ENCODE measurements around the gene ISLR.

ISLR gene

GRCh38 chr15:74192751-74193150 is 19.2 kb downstream of the ISLR start:
- Histone ChIP-seq H4K20me1 (ENCODE audit: insufficient read depth) (no peaks in the 10 kb centered on the region), H3K4me1 (ENCODE audit: low read depth, poor library complexity, severe bottlenecking) (no peaks in the 10 kb centered on the region), H3K9ac (no peak overlapping the region), H3K4me3 (IDR thresholded peaks at IDR 0.05; ENCODE audit: insufficient read depth, low read depth, low read length) (no peak overlapping the region), H3K27ac (no peak overlapping the region), H3K4me2 (no peak overlapping the region), H3K27me3 (ENCODE audit: insufficient read depth, low read depth) (peaks cover 77% of the 10 kb centered on the region), H3K36me3 (ENCODE audit: insufficient read depth) (no peaks in the 10 kb centered on the region), H2AFZ (ENCODE audit: low read depth) (no peak overlapping the region), H3K79me2 (ENCODE audit: insufficient read depth, low read depth) (no peaks in the 10 kb centered on the region)
- TF ChIP-seq CTCF (conservative IDR thresholded peaks at IDR 0.05; ENCODE audit: low read depth, low read length): no peak

GRCh38 chr15:74193299-74193718 is 19.8 kb downstream of the ISLR start:
- no peaks in the 10 kb centered on the region for H3K36me3 ChIP-seq (ENCODE audit: insufficient read depth)
- no peak overlapping the region for H3K4me3 ChIP-seq (IDR thresholded peaks at IDR 0.05; ENCODE audit: insufficient read depth, low read depth, low read length)
- H3K27ac ChIP-seq: no peak overlapping the region
- no peaks in the 10 kb centered on the region for H3K79me2 ChIP-seq (ENCODE audit: insufficient read depth, low read depth)
- H2AFZ ChIP-seq (ENCODE audit: low read depth): no peak overlapping the region
- H3K27me3 ChIP-seq (ENCODE audit: insufficient read depth, low read depth): peaks cover 81% of the 10 kb centered on the region
- H3K4me2 ChIP-seq: no peak overlapping the region
- H3K4me1 ChIP-seq (ENCODE audit: low read depth, poor library complexity, severe bottlenecking): no peaks in the 10 kb centered on the region
- H4K20me1 ChIP-seq (ENCODE audit: insufficient read depth): no peaks in the 10 kb centered on the region
- H3K9ac ChIP-seq: no peak overlapping the region
- TF ChIP-seq CTCF (conservative IDR thresholded peaks at IDR 0.05; ENCODE audit: low read depth, low read length): no peak

GRCh38 chr15:74193905-74194304 is 20.4 kb downstream of the ISLR start:
- H3K4me2 ChIP-seq: no peak overlapping the region
- peaks cover 85% of the 10 kb centered on the region for H3K27me3 ChIP-seq (ENCODE audit: insufficient read depth, low read depth)
- no peak for TF ChIP-seq CTCF (conservative IDR thresholded peaks at IDR 0.05; ENCODE audit: low read depth, low read length)
- H3K27ac ChIP-seq: no peak overlapping the region
- no peak overlapping the region for H2AFZ ChIP-seq (ENCODE audit: low read depth)
- H4K20me1 ChIP-seq (ENCODE audit: insufficient read depth): no peaks in the 10 kb centered on the region
- H3K79me2 ChIP-seq (ENCODE audit: insufficient read depth, low read depth): no peaks in the 10 kb centered on the region
- H3K9ac ChIP-seq: no peak overlapping the region
- H3K36me3 ChIP-seq (ENCODE audit: insufficient read depth): no peaks in the 10 kb centered on the region
- H3K4me1 ChIP-seq (ENCODE audit: low read depth, poor library complexity, severe bottlenecking): no peaks in the 10 kb centered on the region
- no peak overlapping the region for H3K4me3 ChIP-seq (IDR thresholded peaks at IDR 0.05; ENCODE audit: insufficient read depth, low read depth, low read length)

GRCh38 chr15:74194572-74195559 is 21.4 kb downstream of the ISLR start:
- H3K27me3 ChIP-seq (ENCODE audit: insufficient read depth, low read depth): peaks cover 78% of the 10 kb centered on the region
- no peak for TF ChIP-seq CTCF (conservative IDR thresholded peaks at IDR 0.05; ENCODE audit: low read depth, low read length)
- H4K20me1 ChIP-seq (ENCODE audit: insufficient read depth): no peaks in the 10 kb centered on the region
- H2AFZ ChIP-seq (ENCODE audit: low read depth): no peak overlapping the region
- no peak overlapping the region for H3K9ac ChIP-seq
- H3K4me1 ChIP-seq (ENCODE audit: low read depth, poor library complexity, severe bottlenecking): no peaks in the 10 kb centered on the region
- H3K79me2 ChIP-seq (ENCODE audit: insufficient read depth, low read depth): no peaks in the 10 kb centered on the region
- H3K27ac ChIP-seq: no peak overlapping the region
- no peaks in the 10 kb centered on the region for H3K36me3 ChIP-seq (ENCODE audit: insufficient read depth)
- H3K4me2 ChIP-seq: no peak overlapping the region
- no peak overlapping the region for H3K4me3 ChIP-seq (IDR thresholded peaks at IDR 0.05; ENCODE audit: insufficient read depth, low read depth, low read length)
